ENCODE data around the gene DNM1.
"Not testable (repeated sequence)": the region's sequence is repeated elsewhere in the genome, so short reads cannot be mapped to it uniquely, and the experiment has no call there.

The DNM1 gene

DNA sequence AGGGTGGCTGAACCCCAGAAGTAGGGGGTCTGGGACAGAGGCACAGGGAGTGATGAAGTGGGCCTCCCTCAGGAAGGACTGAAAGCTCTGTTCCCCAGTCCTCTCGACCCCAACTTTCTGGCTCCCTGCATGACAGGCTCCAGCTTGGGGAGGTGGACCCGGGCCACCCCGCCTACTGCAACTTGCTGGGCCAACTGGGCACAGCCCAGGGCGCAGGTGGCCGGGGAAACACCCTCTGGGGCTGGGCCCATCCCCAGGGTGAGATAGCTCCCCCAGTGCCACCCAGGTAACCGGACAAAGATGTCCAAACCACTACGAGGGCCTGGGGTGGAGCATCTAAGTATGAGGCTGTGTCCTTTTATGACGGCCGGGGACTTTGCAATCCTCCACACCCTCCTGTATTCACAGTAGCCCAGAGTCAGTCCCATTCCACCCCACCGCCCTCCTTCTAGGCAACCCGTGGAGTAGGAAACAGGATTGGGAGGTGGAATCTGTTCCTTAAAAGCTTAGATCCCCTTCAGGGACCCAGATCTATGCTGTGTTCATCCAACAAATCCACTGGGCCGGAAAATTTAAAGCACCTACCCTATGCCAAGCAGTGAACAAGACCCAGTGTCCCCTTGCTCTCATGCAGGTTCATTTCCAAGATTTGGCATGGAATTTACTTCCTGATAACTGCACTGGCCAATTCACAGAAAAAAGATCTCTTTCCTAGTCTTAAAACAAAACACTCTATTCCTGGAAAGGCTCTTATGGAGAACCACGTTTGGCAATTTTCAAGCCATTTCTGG is 19.9 kb downstream of the DNM1 start:
- DNase-seq (ENCODE audit: low read depth in 1 of 2, low spot score in 1 of 2) = no peak

DNA sequence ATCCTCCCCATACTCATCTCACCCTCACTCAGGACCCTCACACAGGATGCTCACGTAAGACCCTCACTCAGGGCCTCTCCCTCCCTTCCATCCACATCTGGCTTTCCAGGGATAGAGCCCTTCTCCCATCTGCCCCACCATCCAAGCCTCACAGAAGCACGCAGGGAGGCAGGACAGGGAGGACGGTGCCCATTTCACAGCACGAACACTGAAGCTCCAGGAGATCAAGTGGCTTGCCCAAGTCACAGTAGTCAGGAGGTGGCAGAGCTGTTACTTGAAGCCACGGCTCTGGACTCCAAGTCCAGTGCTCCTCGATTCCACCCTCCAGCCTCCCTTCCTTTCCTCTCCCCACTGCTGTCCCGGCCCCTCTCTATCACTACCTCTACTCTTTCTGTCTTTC is 21.7 kb downstream of the DNM1 start:
- no peak for DNase-seq (ENCODE audit: low read depth in 1 of 2, low spot score in 1 of 2)

DNA sequence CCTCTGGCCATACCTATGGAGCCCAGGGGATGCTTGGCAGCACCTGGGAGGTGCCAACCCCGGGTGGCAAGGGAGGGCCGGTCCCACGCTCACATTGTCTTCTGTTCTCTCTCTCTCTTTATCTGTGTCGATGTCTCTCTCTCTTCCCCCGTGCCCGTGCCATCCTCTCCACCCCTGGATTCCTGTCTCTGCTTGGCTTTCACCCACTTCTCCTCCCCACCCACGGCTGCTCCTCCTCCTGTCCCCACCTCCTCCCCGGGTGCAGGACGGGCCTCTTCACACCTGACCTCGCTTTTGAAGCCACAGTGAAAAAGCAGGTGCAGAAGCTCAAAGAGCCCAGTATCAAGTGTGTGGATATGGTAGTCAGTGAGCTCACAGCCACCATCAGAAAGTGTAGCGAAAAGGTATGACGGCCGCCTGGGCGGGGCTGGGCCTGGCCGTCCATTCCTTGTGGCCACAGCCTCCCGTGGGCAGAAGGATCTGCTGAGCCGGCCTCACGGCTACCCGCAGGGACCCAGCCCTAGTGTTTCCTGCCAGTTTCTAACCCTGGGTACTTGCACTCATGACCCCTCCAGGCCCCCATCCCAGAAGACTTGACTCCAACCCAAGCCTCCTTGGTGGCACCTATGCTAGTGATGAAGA is 22.7 kb downstream of the DNM1 start:
- no peak for DNase-seq (ENCODE audit: low read depth in 1 of 2, low spot score in 1 of 2)

DNA sequence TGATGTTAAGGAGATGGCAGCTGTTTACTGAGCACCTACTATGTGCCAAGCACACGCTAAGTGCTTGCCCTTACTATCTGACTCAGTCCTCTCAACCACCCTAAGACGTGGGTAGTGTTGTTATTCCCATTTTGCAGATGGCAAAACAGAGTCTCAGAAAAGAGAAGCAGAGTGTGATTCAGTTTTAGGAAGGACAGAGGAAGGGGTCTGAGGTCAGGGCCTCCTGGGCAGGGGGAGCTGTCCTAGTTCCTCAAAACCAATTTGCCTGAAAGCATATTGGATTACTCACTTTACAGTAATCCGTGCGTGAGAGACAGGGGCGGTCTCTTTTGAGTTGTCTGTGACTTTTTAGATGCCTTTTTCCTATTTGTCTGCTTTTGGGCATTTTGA is 23.2 kb downstream of the DNM1 start:
- no peak for DNase-seq (ENCODE audit: low read depth in 1 of 2, low spot score in 1 of 2)

DNA sequence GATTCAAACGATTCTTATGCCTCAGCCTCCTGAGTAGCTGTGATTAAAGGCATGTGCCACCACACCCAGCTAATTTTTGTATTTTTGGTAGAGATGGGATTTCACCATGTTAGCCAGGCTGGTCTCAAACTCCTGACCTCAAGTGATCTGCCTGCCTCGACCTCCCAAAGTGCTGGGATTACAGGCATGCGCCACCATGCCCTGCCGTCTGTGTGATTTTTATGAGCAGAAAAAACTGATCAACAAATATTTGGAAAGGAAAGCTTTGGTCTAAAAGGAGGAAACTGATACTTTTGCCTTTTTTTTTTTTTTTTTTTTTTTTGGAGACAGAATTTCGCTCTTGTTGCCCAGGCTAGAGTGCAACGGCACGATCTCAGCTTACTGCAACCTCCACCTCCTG is 27.7 kb downstream of the DNM1 start:
- DNase-seq (ENCODE audit: low read depth in 1 of 2, low spot score in 1 of 2) = not testable (repeated sequence)

DNA sequence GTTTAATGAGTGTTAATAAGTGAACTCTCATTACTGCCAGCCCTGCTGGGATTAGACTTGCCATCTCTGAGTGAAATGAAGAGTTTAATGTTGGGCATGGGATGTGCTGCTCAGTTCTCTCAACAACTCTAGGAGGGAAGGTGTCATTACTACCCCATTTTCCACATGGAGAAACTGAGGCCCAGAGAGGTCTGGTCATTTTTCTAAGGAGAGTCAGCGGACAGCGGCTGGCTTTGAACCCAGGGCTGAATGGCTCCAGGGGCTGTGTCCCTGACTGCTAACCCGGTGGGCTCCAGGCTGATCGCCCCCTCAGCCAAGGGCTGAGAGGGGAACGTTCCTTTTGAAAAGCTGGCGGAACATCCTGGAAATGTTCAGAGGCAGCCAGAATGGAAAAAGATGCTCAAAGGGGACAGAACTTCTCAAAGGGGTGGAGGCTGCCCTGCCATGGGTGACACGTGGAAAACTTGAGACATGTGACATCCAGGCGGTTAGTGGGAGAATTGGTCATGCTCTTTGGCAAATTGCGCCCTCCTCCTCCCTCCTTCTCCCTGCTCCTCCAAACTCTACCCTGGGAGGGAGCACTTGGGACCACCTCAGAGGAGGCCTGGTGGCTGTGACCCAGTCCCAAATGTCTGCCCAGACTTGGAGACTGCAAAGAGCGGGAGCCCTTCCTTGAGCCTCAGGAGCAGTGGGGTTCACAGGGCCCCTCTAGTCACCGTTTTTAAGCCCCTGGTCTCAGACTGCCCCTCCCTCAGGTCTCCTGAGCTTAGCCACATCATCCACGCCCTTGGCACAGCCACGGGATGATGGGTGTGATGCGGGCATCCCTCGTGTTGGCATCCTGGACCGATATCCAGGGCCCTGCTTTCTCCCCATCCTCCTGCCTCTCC is 28.7 kb downstream of the DNM1 start:
- no peak for DNase-seq (ENCODE audit: low read depth in 1 of 2, low spot score in 1 of 2)

DNA sequence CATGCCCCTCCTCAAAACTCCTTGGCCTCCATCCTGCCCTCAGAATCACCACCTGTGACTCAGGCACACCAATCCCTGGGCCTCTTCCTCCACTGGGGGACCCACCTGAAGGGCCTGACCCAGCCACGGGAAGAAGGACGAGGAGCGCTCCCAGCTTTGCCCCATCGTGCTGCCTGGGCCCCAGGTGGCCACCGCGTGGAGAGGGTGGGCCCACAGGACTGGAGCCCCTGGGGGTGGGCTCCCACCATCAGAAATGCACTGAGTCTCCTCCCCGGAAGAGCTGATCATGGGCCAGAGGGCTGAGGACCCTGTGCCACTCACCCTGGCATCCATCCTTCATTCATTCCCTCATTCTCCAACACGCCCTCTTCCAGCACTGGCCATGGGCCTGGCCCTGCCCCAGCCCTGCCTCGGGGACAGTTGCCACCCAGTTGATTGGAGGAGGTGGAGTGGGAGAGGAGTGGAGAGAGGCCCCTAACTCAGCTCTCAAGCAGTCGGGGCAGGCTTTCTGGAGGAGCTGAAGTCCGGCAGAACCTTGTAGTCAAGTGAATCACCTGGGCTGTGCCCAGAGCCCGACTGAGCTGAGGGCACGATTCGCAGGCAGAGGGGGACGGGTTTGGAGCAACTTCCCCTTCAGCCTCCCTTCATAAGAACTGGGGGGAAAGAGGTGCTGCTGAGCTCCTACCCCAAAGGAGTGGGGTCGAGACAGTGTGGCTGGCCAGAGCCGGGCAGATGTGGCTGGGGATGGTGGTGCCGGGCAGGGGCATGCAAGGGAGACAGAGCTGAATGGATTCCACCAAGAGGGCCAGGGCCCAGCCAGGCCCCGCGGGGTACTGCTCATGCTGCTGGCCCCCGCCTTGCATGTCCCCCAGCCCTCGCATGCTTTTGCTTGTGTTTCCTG is 29.6 kb downstream of the DNM1 start:
- no peak for DNase-seq (ENCODE audit: low read depth in 1 of 2, low spot score in 1 of 2)

DNA sequence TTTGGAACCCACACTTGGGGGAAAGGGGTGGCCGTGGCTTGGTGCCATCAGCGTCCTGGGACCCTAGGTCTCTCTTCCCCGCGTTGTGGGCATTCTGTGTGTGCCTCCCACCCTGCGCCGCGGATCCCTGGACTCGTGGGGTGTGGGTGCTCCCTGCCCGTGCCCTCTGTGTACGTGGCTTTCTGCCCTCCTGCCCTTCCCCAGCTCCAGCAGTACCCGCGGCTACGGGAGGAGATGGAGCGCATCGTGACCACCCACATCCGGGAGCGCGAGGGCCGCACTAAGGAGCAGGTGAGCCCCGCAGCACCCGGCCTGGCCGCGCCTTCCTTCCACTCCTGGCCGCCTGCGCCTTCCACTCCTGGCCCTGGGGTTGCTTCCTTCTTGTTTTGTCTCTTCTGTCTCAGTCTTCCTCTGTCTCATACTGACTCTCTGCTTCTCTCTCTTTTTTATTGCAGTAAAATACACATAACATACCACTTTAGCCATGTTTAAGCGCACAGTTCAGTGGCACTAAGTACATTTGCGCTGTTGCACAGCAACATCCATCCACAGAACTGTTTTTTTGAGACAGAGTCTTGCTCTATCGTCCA is 30.7 kb downstream of the DNM1 start:
- DNase-seq (ENCODE audit: low read depth in 1 of 2, low spot score in 1 of 2) = no peak

DNA sequence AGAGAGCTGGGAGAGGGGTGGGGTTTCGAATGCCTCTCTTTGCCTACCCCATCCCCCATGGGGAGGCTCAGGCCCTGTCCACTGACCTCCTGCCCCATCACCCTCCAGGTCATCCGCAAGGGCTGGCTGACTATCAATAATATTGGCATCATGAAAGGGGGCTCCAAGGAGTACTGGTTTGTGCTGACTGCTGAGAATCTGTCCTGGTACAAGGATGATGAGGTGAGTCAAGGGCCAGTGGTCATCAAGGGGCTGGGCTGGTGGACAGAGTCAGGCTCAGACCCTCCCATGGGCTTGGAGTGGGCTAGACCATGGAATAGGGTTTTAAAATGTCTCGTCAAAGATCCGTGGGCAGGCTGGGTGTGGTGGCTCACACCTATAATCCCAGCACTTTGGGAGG is 38.9 kb downstream of the DNM1 start:
- DNase-seq (ENCODE audit: low read depth in 1 of 2, low spot score in 1 of 2) = no peak

DNA sequence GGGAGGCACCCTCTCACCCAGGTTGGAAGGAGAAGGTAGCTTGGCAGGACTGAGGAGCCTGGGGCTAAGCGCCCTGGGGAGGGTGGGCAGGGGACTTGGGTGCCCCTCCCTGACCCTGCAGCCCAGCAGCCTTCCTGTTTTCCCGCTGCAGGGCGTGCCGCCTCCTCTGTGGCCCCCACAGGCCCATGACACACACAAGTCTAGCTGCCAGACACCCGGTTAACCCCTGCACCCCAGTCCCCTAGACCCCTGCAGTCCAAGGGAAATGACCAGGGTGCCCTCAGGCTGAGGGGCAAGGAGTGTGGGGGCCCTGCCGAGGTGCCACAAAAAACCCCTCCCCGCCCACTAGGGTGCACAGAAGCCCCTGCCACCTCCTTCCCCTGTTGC is 39.6 kb downstream of the DNM1 start:
- DNase-seq (ENCODE audit: low read depth in 1 of 2, low spot score in 1 of 2) = no peak

DNA sequence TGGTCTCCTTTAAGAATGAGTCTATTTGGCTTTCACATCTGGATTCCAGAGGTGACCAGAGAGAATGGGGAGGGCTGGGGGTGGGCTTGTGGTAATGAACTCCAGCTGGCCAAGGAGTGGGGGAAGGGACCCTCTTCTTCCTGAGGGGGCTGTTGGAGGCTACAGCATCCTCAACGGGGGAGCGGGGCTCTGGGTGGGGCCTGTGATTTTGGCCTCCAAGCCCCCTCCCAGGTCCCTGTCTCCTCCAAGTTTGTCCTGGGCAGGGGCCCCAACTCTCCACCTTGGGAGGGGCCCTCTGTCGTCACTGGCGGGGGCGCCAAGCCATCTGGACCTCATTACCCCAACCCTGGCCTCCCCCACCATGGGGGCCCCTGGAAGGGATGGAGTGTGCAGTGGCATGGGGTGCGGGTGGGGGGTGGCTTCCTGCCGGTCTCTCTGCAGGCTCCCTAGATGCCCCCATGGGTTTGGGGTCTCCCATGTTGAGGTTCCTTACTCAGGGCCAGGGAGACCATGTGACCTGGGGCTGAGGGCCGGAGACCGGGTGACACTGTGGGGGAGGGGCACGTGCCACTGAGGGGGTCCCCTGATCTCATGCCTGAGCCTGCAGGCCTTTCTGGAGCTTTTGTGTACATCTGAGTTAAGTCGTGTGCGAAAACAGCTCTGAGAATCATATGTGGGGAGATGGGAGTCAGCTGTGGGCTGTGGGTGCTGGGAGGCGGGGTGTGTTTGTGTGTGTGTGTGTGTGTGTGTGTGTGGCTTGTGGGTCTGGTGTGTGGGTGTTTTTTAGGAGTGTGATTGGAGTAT is 40.2 kb downstream of the DNM1 start:
- no peak for DNase-seq (ENCODE audit: low read depth in 1 of 2, low spot score in 1 of 2)

DNA sequence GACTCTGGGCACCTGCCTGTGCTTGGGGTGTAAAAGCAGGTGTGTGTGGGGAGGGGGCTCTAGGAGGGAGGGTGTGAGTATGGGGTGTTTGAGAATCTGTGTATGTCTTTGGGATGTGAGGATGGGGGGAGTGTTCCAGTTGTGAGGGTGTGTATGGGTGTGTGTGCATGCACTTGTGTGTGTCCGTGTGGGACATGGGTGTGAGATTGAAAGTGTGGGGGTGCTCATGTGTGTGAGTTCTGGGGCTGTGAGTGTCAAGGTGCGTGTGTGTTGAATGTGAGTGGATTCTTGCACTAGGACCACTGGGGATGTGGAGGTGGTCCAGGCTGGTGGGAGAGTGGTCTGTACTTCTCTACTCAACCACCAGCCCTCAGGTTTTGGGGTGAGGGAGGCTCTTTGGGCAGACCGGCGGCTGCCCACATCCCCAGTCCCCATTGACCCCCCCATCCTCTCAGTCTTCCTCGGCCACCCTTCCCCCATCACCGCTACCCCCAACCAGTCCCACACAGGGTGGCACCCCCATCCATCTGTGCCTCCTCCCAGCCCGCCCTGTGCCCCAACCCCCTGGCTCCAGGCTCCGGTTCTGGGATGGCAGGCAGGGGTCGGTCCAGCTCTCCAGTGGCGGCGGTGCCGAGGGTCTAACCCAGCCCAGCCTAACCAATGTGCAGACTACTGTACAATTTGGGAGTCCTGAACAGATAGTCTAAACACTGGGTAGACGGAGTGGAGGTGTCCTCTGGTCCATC is 41.1 kb downstream of the DNM1 start:
- DNase-seq (ENCODE audit: low read depth in 1 of 2, low spot score in 1 of 2) = no peak

DNA sequence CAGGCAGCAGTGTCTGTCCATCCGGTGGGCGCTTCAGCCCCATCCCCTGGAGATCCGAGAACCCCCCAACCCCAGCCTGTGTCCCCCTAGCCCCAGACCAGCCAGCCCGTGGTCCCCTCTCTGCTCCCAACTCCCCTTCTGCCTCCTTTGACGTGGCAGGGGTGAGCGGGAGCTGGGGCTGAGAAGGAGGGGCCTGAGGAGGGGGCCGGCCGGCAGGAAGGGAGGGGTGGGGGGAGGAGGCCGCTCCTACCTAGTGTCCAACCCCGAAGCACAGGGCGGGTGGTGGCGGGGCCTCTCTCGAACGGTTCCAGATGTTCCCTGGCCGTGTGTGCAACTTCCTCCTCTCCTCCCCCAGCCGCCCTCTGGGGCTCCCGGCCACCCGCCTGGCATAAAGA is 41.7 kb downstream of the DNM1 start:
- no peak for DNase-seq (ENCODE audit: low read depth in 1 of 2, low spot score in 1 of 2)

DNA sequence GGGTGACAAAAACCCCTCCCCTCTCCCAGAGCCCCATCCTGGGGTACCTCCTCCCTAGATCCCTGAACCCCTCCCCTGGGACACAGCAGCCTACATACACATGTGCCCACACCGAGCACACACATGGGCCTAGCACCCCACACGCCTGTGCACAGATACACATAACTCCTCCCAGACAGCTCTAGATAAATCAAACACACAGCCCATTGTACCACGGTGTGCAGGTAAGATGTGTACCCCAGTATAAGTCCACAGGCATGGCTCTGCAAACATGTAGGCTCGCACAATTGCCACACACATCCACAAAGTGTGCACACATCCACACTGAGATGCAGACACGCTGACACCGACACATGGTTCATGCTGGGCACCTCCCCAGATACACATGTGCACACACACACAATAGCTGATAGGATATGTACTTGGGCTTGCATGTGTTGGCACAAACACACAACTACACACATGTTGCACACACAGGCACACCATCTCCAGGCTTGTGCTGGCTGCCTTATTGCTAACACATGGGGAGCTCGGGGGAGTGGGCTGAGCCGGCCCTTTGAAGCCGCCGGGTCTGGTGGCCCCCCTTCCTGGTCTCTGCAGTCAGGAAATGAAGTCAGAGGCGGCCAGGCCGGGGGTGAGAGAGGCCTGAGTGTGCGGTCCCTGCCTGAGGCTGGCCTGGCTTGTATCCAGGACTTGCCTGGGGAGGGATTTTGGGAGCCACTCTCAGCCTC is 42.4 kb downstream of the DNM1 start:
- DNase-seq (ENCODE audit: low read depth in 1 of 2, low spot score in 1 of 2) = no peak

DNA sequence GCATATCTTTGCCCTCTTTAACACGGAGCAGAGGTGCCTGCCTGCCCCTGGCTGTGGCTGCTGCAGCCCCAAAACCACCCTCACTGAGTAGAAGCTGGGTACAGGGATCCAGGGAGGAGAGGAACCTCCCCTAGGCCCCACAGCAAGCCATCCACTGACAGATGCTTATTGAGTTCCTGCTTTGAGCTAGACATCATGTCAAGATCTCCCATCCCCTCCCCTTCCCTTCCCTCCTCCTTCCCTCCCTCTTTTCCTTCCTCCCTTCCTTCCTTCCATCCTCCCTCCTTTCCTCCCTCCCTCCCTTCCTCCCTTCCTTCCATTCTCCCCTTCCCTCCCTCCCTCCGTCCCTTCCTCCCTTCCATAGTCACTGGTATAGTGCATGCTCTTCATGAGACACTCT is 43.3 kb downstream of the DNM1 start:
- DNase-seq (ENCODE audit: low read depth in 1 of 2, low spot score in 1 of 2) = no peak

DNA sequence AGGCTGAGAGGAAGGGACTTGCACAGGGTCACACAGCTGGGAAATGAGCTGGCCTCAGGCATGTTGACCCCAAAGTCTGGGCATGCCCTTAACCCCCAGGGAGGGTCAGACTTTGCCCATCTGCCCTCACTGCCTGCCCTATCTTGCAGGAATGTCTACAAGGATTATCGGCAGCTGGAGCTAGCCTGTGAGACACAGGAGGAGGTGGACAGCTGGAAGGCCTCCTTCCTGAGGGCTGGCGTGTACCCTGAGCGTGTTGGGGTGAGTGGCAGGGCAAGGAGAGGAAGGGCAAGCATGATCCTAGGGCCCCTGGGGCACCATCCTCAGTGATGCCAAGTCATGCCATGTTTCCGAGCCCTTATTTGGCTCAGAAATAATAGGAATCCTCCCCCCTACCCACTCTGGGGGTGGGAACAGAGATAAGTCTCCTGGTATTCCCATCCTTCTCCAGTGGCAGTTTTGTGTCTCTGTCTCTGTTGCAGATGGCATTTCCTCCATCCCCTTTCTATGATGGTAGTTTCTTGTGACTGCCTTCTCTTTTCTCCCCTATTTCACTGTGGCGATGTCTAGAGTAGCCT is 44.1 kb downstream of the DNM1 start:
- DNase-seq (ENCODE audit: low read depth in 1 of 2, low spot score in 1 of 2) = no peak

DNA sequence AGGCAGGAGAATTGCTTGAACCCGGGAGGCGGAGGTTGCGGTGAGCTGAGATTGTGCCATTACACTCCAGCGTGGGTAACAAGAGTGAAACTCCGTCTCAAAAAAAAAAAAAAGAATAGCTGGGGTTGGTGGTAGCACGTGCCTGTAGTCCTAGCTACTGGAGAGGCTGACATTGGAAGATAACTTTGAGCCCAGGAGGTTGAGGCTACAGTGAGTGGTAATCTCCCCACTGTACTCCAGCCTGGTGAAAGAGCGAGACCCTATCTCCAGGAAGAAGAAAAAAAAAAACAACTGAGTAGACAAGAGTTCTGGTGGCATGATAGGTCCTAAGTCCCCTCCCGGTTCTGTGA is 46.4 kb downstream of the DNM1 start:
- no peak for DNase-seq (ENCODE audit: low read depth in 1 of 2, low spot score in 1 of 2)

All from activated CD4-positive, alpha-beta T cell treated with anti-CD3 and anti-CD28 coated beads, Interleukin-2, amount 50 U/mL, for 24 hours (primary cell).